ENCODE measurements around the gene DNMT3L.
"Not testable (repeated sequence)": the region's sequence is repeated elsewhere in the genome, so short reads cannot be mapped to it uniquely, and the experiment has no call there.

The DNMT3L gene

GRCh38 chr21:44240353-44240752 is 21.3 kb downstream of the DNMT3L start:
- DNase-seq (ENCODE audit: low spot score); in situ Hi-C loops (cut with MboI; ENCODE audit: low sequenced_read_pairs, unreplicated experiment): not testable (repeated sequence)

- in situ Hi-C loops (cut with MboI; ENCODE audit: low sequenced_read_pairs, unreplicated experiment); DNase-seq (ENCODE audit: low spot score): not testable (repeated sequence)
Observed at GRCh38 chr21:44229561-44229960, 32.1 kb downstream of the DNMT3L start.

GRCh38 chr21:44228109-44228508 is 33.6 kb downstream of the DNMT3L start:
- DNase-seq (ENCODE audit: low spot score); in situ Hi-C loops (cut with MboI; ENCODE audit: low sequenced_read_pairs, unreplicated experiment): not testable (repeated sequence)

GRCh38 chr21:44227614-44228013 is 34.1 kb downstream of the DNMT3L start:
- DNase-seq (ENCODE audit: low spot score); in situ Hi-C loops (cut with MboI; ENCODE audit: low sequenced_read_pairs, unreplicated experiment): not testable (repeated sequence)

GRCh38 chr21:44225605-44226004 is 36.1 kb downstream of the DNMT3L start:
- in situ Hi-C loops (cut with MboI; ENCODE audit: low sequenced_read_pairs, unreplicated experiment); DNase-seq (ENCODE audit: low spot score): not testable (repeated sequence)

- in situ Hi-C loops (cut with MboI; ENCODE audit: low sequenced_read_pairs, unreplicated experiment); DNase-seq (ENCODE audit: low spot score): not testable (repeated sequence)
Observed at GRCh38 chr21:44223334-44223733, 38.4 kb downstream of the DNMT3L start.

- DNase-seq (ENCODE audit: low spot score); in situ Hi-C loops (cut with MboI; ENCODE audit: low sequenced_read_pairs, unreplicated experiment): not testable (repeated sequence)
Observed at GRCh38 chr21:44220674-44221073, 41.0 kb downstream of the DNMT3L start.

GRCh38 chr21:44218461-44218860 is 43.2 kb downstream of the DNMT3L start:
- DNase-seq (ENCODE audit: low spot score); in situ Hi-C loops (cut with MboI; ENCODE audit: low sequenced_read_pairs, unreplicated experiment): not testable (repeated sequence)

- DNase-seq (ENCODE audit: low spot score); in situ Hi-C loops (cut with MboI; ENCODE audit: low sequenced_read_pairs, unreplicated experiment): not testable (repeated sequence)
Observed at GRCh38 chr21:44211978-44212377, 49.7 kb downstream of the DNMT3L start.

- DNase-seq (ENCODE audit: low spot score); in situ Hi-C loops (cut with MboI; ENCODE audit: low sequenced_read_pairs, unreplicated experiment): not testable (repeated sequence)
Observed at GRCh38 chr21:44211574-44211973, 50.1 kb downstream of the DNMT3L start.

- in situ Hi-C loops (cut with MboI; ENCODE audit: low sequenced_read_pairs, unreplicated experiment); DNase-seq (ENCODE audit: low spot score): not testable (repeated sequence)
Observed at GRCh38 chr21:44207860-44208646, 53.6 kb downstream of the DNMT3L start.

GRCh38 chr21:44206698-44207676 is 54.7 kb downstream of the DNMT3L start:
- DNase-seq (ENCODE audit: low spot score); in situ Hi-C loops (cut with MboI; ENCODE audit: low sequenced_read_pairs, unreplicated experiment): not testable (repeated sequence)

- DNase-seq (ENCODE audit: low spot score); in situ Hi-C loops (cut with MboI; ENCODE audit: low sequenced_read_pairs, unreplicated experiment): not testable (repeated sequence)
Observed at GRCh38 chr21:44206187-44206586, 55.5 kb downstream of the DNMT3L start.

- DNase-seq (ENCODE audit: low spot score); in situ Hi-C loops (cut with MboI; ENCODE audit: low sequenced_read_pairs, unreplicated experiment): not testable (repeated sequence)
Observed at GRCh38 chr21:44202590-44203299, 59.0 kb downstream of the DNMT3L start.

GRCh38 chr21:44199997-44200396 is 61.7 kb downstream of the DNMT3L start:
- DNase-seq (ENCODE audit: low spot score); in situ Hi-C loops (cut with MboI; ENCODE audit: low sequenced_read_pairs, unreplicated experiment): not testable (repeated sequence)

Data from GM13976 (cell line).